Small intestine (tissue), 7 donors: ENCODE measurements around the gene ZFR2. TPM values are rescaled to one million over a fixed set of nuclear protein-coding genes. Genes with fewer than 3 reads are reported as not detected.

ENCODE experiments used
- DNase-seq, 2 donors: peaks; one replicate each; pipeline versions ENCODE4 v3.0.0 to v3.0.0-alpha.2; 2013
- FAIRE-seq: peaks from 2 replicates; lab custom pipeline; 2012; peaks lifted over from hg19 to GRCh38; lab: Jason Lieb, UNC
- H3K27ac ChIP-seq, 3 donors: one replicate each; pipeline ENCODE4 v1.5.1; 2013; ENCODE audit warnings: low read length in 2 of 3, mild to moderate bottlenecking in 2 of 3, control low read depth in 1 of 3, inconsistent platforms in 1 of 3, low read depth in 1 of 3, moderate library complexity in 1 of 3
- H3K27me3 ChIP-seq, 3 donors: one replicate each; pipeline ENCODE4 v1.6.1; 2013; ENCODE audit warnings: low read length in 3 of 3, inconsistent platforms in 1 of 3; ENCODE audit not compliant: control insufficient read depth in 3 of 3, insufficient read depth in 3 of 3
- H3K36me3 ChIP-seq, 3 donors: one replicate each; pipeline ENCODE4 v1.6.1; 2013; ENCODE audit warnings: low read length in 3 of 3, inconsistent platforms in 1 of 3, low read depth in 1 of 3, mild to moderate bottlenecking in 1 of 3, moderate library complexity in 1 of 3; ENCODE audit not compliant: control insufficient read depth in 3 of 3, insufficient read depth in 2 of 3
- H3K4me1 ChIP-seq, 3 donors: one replicate each; pipeline ENCODE4 v1.6.1; 2013; ENCODE audit warnings: low read length in 2 of 3, inconsistent platforms in 1 of 3, low read depth in 1 of 3, mild to moderate bottlenecking in 1 of 3, moderate library complexity in 1 of 3; ENCODE audit not compliant: control insufficient read depth in 3 of 3, insufficient read depth in 2 of 3
- H3K4me3 ChIP-seq, 3 donors: one replicate each; pipeline ENCODE4 v1.5.1; 2013; ENCODE audit warnings: low read length in 3 of 3, control low read depth in 1 of 3, inconsistent platforms in 1 of 3, low read depth in 1 of 3, mild to moderate bottlenecking in 1 of 3, moderate library complexity in 1 of 3
- H3K9me3 ChIP-seq, 2 donors: one replicate each; pipeline ENCODE4 v1.6.1; 2013; ENCODE audit warnings: low read depth in 1 of 2, low read length in 1 of 2; ENCODE audit not compliant: control insufficient read depth in 2 of 2, insufficient read depth in 1 of 2
- WGBS, 3 donors: extraction: QIAGEN DNeasy Blood & Tissue Kit; methylation state at CpG; one replicate each; pipeline ENCODE4 v1.1.7; 2013; 5-methylcytosine and 5-hydroxymethylcytosine counted together
- polyA plus RNA-seq, 4 donors: library from polyadenylated mRNA; stranded (reverse) in 3 of 4; unstranded in 1 of 4; fragments of 200-250 nt in 3 of 4; fragments of 120-200 nt in 1 of 4; gene quantifications; one replicate each; pipeline versions ENCODE4 v1.2.1 to v1.2.3, GENCODE V29; 2013
- donor health status: healthy with polysubstance abuse.
- donor health status: control.
- donor health status: control.
- donor health status: Bipolar disorder and iron deficiency.
- donor health status: healthy.

ZFR2 gene
- polyA plus RNA-seq, 4 donors, result 0.43 to 0.75 TPM; not detected in 2

DNA sequence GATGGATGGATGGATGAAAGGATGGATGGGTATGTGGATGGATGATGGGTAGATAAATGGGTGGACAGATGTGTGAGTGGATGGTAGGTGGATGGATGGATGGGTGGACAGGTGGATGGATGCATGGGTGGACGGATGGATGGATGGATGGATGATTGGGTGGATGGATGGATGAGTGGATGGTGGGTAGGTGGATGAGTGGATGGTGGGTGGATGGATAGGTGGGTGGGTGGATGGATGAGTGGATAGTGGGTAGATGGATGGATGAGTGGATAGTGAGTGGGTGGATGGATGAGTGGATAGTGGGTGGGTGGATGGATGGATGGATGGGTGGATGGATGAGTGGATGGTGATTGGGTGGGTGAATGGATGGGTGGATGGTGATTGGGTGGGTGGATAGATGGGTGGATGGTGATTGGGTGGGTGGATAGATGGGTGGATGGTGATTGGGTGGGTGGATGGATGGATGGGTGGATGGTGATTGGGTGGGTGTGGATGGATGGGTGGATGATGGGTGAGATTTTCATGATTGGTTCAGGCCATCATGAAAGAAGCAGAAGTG is 92.3 kb downstream of the ZFR2 start:
- 81 to 100% (median 94%) methylated on average over 1 of the region's 1 CpG for WGBS, 3 donors
- Histone ChIP-seq H3K27me3 (no peaks in the 10 kb centered on the region), H3K36me3 (no peaks in the 10 kb centered on the region), H3K27ac (no peak overlapping the region), H3K4me3 (no peak overlapping the region), H3K9me3 (peaks cover 0 to 10% of the 10 kb centered on the region in 2 donors), H3K4me1 (no peaks in the 10 kb centered on the region)
- FAIRE-seq (no peak), DNase-seq (no peak)

DNA sequence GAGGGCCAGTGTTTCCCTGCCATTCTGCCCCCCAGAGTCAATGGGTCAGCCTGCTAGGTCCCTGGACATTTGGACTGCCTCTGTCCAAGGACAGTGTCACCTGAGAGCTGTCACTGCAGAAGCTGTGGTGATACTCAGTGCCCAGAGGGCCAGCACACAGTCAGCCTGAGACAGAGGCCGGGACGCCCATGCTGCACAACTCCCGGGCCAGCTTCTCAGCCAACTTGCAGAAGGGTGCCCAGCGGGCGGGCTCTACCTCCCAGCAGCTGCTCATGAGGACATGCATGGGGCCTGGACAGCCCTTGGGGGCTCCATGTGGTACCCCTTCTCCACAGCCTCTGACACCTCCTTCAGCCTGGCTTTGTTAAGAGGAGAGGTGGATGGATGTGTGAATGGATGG is 93.0 kb downstream of the ZFR2 start:
- FAIRE-seq (no peak), DNase-seq (no peak)
- Histone ChIP-seq H3K27me3 (no peaks in the 10 kb centered on the region), H3K27ac (no peak overlapping the region), H3K4me3 (no peak overlapping the region), H3K4me1 (no peaks in the 10 kb centered on the region), H3K9me3 (peaks cover 0 to 3% of the 10 kb centered on the region in 2 donors), H3K36me3 (no peaks in the 10 kb centered on the region)
- 83 to 91% (median 90%) methylated on average over 5 of the region's 5 CpGs for WGBS, 3 donors

DNA sequence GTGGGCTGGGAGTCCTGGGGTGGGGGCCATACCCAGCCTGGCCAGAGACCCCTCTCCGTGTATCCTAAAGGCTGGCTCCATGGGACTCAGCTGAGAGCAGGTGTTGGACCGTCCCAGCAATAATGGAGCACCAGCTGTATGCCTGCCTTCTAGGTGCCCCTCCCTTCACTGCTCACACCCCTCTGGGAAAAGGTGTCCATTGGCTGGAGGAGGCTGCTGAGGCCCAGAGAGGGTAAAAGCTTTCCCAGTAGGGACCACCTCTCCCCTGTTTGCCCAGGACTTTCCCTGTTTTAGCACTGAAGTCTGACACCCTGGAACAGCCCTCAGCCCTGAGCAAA is 93.5 kb downstream of the ZFR2 start:
- DNase-seq (no peak), FAIRE-seq (no peak)
- Histone ChIP-seq H3K4me1 (no peaks in the 10 kb centered on the region), H3K4me3 (no peak overlapping the region), H3K27me3 (no peaks in the 10 kb centered on the region), H3K27ac (no peak overlapping the region), H3K36me3 (no peaks in the 10 kb centered on the region), H3K9me3 (no peaks in the 10 kb centered on the region)
- WGBS, 3 donors, result 72 to 79% (median 75%) methylated on average over 2 of the region's 2 CpGs

DNA sequence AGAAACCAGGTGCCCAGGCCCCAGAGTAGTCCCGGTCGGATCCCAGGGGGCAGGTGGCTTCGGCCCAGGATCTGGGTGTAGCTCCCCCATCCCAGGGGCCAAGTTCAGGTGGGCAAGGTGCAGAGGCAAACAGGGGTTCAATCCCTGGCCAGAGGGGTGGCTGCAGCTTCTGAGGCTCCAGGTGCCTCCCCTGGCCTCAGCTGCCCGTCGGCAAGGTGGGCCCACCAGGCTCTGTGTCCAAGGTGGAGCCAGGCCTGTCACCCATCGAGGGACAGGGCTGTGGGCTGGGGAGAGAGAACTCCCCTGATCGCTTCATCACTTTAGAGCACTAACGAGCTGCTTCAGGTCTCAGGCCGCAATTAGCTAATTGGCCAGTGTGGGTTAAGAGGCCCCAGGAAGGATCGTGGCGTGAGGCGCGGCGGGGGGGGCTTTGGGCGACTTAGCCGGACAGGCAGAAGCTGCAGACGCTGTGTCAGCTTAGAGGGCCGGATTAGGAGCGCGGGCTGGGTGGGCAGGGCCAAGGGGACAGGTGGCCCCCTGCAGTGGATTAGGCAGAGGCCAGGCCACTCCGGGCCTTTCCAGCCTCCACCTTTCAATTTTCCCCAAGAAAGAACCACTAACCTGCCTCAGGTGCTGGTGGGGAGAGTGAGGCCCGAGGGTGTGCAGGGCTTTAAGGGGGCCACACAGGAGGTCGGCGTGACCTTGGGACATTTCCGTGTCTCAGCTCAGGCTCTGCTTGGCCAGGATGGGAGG is 94.0 kb downstream of the ZFR2 start:
- WGBS, 3 donors, result 65 to 72% (median 71%) methylated on average over 24 to 25 of the region's 25 CpGs
- H3K27ac ChIP-seq, result no peak overlapping the region
- H3K4me1 ChIP-seq, result no peaks in the 10 kb centered on the region
- FAIRE-seq (no peak), DNase-seq (no peak)
- no peaks in the 10 kb centered on the region for H3K27me3 ChIP-seq
- H3K4me3 ChIP-seq, result no peak overlapping the region
- H3K36me3 ChIP-seq, result peaks cover 0 to 2% (median 0%) of the 10 kb centered on the region in 3 donors
- H3K9me3 ChIP-seq, result no peaks in the 10 kb centered on the region

DNA sequence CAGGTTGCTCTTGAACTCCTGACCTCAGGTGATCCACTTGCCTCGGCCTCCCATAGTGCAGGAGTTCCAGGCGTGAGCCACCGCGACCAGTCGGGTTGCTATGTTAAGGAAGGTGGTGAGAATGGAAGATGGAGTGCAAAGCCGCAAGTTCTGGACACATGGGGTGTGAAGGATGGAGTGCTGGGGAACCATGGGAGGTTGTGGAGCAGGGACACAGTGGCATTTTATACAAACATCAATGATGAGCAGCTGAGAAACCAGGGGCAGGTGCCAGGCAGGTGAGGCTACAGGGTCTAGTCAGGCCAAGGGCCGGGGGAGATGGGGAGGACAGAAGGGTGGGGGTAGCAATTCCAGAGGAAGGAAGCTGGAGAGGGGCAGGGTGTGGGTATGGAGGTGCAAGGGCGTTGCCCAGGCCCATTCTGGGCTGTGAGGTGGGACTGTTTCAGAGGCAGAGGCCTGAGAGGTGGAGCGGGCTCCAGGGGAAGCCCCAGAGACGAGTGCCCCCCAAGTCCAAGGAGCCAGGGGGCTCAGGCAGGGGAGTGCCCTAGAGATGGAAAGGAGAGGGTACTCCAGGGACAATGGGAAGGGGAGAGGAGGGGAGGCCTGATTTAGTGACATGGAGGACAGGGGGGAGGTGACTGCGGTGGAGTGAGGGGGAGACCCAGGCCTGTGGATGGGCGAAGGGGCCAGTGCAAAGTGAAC is 94.9 kb downstream of the ZFR2 start:
- WGBS, 3 donors, result 76 to 85% (median 82%) methylated on average over 11 to 12 of the region's 12 CpGs
- Histone ChIP-seq H3K27me3 (no peaks in the 10 kb centered on the region), H3K27ac (no peak overlapping the region), H3K4me1 (no peaks in the 10 kb centered on the region), H3K9me3 (no peaks in the 10 kb centered on the region), H3K36me3 (peaks cover 0 to 5% (median 0%) of the 10 kb centered on the region in 3 donors), H3K4me3 (no peak overlapping the region)
- FAIRE-seq (no peak), DNase-seq (no peak)

DNA sequence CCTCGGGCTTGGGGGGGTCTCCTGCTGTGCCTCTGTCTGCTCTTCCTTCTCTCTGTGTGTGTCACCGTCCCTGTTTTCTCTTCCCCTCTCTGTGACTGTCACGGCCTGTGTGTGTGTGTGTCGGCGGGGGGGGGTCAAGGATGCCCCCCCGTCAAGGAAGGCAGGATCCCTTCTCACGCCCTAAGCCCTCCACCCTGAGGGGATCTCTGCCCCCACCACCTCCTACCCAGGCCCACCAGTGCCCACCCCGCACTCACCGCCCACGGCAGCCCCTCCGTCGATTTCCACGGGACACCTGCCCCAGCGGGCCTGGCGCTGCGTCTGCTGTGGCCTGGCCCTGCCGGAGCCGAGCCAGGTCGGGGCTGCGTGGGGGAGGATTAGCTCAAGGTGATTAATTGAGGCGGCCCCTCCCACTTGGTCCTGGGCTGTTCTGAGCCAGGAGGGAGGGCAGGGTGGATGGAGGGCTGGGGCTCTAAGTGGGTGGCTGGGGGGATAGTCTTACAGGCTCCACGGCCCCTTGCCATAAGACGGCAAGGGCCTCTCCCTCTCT is 96.9 kb downstream of the ZFR2 start, which contains the start of gene RAX2:
Gene RAX2, minus strand, starts transcription at position 323 of the 550 bp plus-strand sequence. CDS start 486 bp downstream, outside the sequence.
- WGBS, 3 donors, result 31 to 53% (median 48%) methylated on average over 19 to 23 of the region's 23 CpGs
- Histone ChIP-seq H3K4me1 (peaks cover 0 to 13% (median 0%) of the 10 kb centered on the region in 3 donors), H3K9me3 (no peaks in the 10 kb centered on the region), H3K27ac (no peak within 1 kb of the TSS), H3K36me3 (peaks cover 0 to 25% (median 7%) of the 10 kb centered on the region in 3 donors), H3K27me3 (no peaks in the 10 kb centered on the region), H3K4me3 (no peak within 1 kb of the TSS)
- FAIRE-seq, result no peak
- DNase-seq, result no peak

DNA sequence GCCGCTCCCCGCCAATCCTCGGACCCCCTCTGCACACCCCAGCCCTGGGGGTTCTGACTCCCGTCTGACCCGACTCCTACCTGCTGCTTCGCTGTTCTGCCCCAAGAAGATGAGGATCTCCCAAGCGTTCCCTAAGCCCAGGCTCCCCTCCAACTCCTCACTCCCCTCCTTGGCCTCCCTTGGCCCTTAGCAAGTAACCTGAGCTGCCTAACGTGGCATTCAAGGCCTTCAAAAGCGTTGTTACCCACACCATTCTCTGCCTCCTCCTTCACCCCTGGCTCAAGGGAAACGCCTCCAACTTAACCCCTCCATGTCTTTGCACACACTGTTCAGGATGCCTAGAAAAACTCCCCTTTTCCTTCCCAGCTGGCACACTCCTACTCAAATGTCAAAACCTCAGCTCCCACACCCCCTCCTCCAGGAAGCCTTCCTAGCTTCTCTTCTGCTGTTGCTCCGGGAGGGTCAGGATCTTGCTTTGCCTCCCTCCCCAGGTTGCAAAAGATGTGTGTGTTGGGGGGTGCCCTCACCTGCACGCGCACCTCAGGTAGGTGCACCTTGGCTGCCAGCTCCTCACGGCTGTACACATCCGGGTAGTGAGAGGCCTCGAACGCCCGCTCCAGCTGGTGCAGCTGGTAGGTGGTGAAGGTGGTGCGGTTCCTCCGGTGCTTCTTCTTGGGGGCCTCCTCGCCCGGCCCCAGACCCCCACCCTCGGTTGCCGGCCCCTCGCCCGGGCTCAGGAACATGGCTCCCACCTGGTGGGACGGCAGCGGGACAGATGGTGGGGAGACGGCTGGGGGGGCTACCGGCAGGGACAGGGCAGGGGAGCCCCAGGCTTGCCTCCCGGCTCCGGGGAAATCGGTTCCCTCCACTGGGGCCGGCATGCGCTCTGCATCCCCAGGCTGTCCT is 97.6 kb downstream of the ZFR2 start:
- Histone ChIP-seq H3K27me3 (no peaks in the 10 kb centered on the region), H3K9me3 (no peaks in the 10 kb centered on the region), H3K27ac (no peak overlapping the region), H3K4me1 (peaks cover 0 to 13% (median 0%) of the 10 kb centered on the region in 3 donors), H3K36me3 (peaks cover 0 to 33% (median 8%) of the 10 kb centered on the region in 3 donors), H3K4me3 (no peak overlapping the region)
- DNase-seq (no peak), FAIRE-seq (no peak)
- WGBS, 3 donors, result 82 to 85% (median 82%) methylated on average over 25 to 35 of the region's 35 CpGs
